Psoas muscle (tissue), 8 donors: ENCODE data around the gene MCOLN1. TPM values are rescaled to one million over a fixed set of nuclear protein-coding genes. Genes with fewer than 3 reads are reported as not detected.

Experiments used
- ATAC-seq, 4 donors: fragments of 200-7000 bp; cut with Tn5 transposase; one replicate each; pipeline ENCODE4 v1.9.1; 2020; ENCODE audit warnings: moderate library complexity in 3 of 4, mild to moderate bottlenecking in 2 of 4
- DNase-seq, 2 donors: peaks; one replicate each; pipeline ENCODE4 v3.0.0-alpha.2; 2020
- H3K27ac ChIP-seq: fragments of 200-600 bp; one replicate; pipeline ENCODE4 v1.8.0; 2022
- H3K27me3 ChIP-seq, 3 donors: fragments of 200-600 bp in 1 of 3; one replicate each; pipeline versions ENCODE4 v1.6.1 to v1.8.0; 2013 to 2022; ENCODE audit warnings: low read length in 2 of 3, mild to moderate bottlenecking in 2 of 3, moderate library complexity in 1 of 3; ENCODE audit not compliant: insufficient read depth in 3 of 3
- H3K36me3 ChIP-seq, 2 donors: fragments of 200-600 bp in 1 of 2; one replicate each; pipeline versions ENCODE4 v1.6.1 to v1.8.0; 2013 to 2022; ENCODE audit warnings: low read depth in 1 of 2, mild to moderate bottlenecking in 1 of 2, moderate library complexity in 1 of 2; ENCODE audit not compliant: insufficient read depth in 1 of 2
- H3K4me1 ChIP-seq: fragments of 200-600 bp; one replicate; pipeline ENCODE4 v1.8.0; 2022
- H3K4me3 ChIP-seq: fragments of 200-600 bp; one replicate; pipeline ENCODE4 v1.8.0; 2022; ENCODE audit warnings: mild to moderate bottlenecking
- H3K9me3 ChIP-seq: fragments of 200-600 bp; one replicate; pipeline ENCODE4 v1.8.0; 2022
- WGBS, 3 donors: extraction: QIAGEN DNeasy Blood & Tissue Kit; methylation state at CpG; one replicate each; pipeline versions ENCODE4 v1.1.6 to v1.1.7; 2013; 5-methylcytosine and 5-hydroxymethylcytosine counted together
- intact Hi-C, 2 donors: fragments of 100-400 bp; cut with DNase I; formaldehyde crosslinking; loops; one replicate each; pipeline versions ENCODE4 v1.11.0 to v1.14.2; 2022
- polyA plus RNA-seq, 3 donors: library from polyadenylated mRNA; stranded (reverse); fragments of 200-250 nt; gene quantifications; one replicate each; pipeline ENCODE4 v1.2.3, GENCODE V29; 2013
- total RNA-seq, 4 donors: library from RNA; stranded (reverse); fragmentation: NEBNext Ultra II Directional in 2 of 4; extraction: Animal tissue kit (Norgen Biotek cat#: 25700) in 2 of 4; gene quantifications; one replicate each; pipeline versions ENCODE4 v1.2.1 to v1.2.4, GENCODE V29; 2021 to 2023
- TF ChIP-seq, protein P1 (sequence below): fragments of 200-600 bp; IDR thresholded peaks from one replicate; pipeline ENCODE4 v1.8.0; 2022; ENCODE audit warnings: antibody characterized with exemption
- donor health status: healthy with polysubstance abuse.
- donor health status: DM: no; HTN: no; CAD: no; lungs with moderate emphysema.
- donor health status: Bipolar disorder and iron deficiency.
- donor health status: healthy.
- donor health status: DM: yes; HTN: yes; CAD: no.
- donor health status: DM: no; HTN: no; CAD: no.
- donor health status: DM: no; HTN: no; CAD: no.
- donor health status: DM: yes; HTN: yes; CAD: no.

Gene MCOLN1
- total and polyA plus RNA-seq, 7 donors: 15.4 to 28.6 (median 17.8) TPM

DNA sequence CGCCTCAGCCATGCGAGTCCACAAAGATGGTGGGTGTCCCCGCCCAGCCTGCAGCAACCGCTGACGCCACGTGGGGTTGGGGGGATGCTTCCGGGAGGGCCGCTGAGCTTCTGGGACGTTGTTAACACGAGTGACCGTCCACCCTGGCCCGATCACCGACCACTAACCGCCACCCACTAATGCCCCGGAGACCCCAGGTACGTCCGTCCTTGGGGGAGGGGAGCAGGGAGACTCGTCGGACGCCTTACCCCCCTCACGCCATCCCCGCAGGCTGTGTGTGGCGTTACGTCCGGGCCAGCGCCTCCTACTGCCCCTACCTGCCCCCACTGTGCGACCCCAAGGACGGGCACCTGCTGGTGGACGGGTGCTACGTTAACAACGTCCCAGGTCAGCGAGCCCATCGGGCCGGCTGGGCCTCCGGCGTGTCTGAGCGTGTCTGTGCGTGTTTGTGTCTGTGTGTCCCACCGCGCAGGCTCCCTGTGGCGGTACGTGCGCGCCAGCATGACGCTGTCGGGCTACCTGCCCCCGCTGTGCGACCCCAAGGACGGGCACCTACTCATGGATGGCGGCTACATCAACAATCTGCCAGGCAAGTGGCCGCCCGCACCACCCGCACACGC is 34.4 kb downstream of the MCOLN1 start:
- 96 to 98% (median 97%) methylated on average over 54 of the region's 54 CpGs for WGBS, 3 donors
- Histone ChIP-seq H3K27me3 (no peaks in the 10 kb centered on the region), H3K4me1 (no peaks in the 10 kb centered on the region), H3K36me3 (peaks cover 5 to 83% of the 10 kb centered on the region in 2 donors), H3K9me3 (no peaks in the 10 kb centered on the region), H3K4me3 (no peak overlapping the region), H3K27ac (no peak overlapping the region)
- peak in 1 of 2 donors; percentile 39 for DNase-seq
- no peak for ATAC-seq
- intact Hi-C loops: no loop called here
- TF ChIP-seq, protein P1, sequence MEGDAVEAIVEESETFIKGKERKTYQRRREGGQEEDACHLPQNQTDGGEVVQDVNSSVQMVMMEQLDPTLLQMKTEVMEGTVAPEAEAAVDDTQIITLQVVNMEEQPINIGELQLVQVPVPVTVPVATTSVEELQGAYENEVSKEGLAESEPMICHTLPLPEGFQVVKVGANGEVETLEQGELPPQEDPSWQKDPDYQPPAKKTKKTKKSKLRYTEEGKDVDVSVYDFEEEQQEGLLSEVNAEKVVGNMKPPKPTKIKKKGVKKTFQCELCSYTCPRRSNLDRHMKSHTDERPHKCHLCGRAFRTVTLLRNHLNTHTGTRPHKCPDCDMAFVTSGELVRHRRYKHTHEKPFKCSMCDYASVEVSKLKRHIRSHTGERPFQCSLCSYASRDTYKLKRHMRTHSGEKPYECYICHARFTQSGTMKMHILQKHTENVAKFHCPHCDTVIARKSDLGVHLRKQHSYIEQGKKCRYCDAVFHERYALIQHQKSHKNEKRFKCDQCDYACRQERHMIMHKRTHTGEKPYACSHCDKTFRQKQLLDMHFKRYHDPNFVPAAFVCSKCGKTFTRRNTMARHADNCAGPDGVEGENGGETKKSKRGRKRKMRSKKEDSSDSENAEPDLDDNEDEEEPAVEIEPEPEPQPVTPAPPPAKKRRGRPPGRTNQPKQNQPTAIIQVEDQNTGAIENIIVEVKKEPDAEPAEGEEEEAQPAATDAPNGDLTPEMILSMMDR: no peak

- Histone ChIP-seq H3K9me3 (no peaks in the 10 kb centered on the region), H3K27ac (no peak overlapping the region), H3K27me3 (no peaks in the 10 kb centered on the region), H3K4me3 (no peak overlapping the region), H3K4me1 (no peaks in the 10 kb centered on the region), H3K36me3 (peaks cover 5 to 77% of the 10 kb centered on the region in 2 donors)
- intact Hi-C loops: no loop called here
- DNase-seq (no peak), ATAC-seq (no peak)
- TF ChIP-seq, protein P1: no peak
- WGBS, 3 donors: 92 to 96% (median 94%) methylated on average over 18 of the region's 18 CpGs
Measured at GRCh38 chr19:7558667-7559066, 36.2 kb downstream of the MCOLN1 start.

DNA sequence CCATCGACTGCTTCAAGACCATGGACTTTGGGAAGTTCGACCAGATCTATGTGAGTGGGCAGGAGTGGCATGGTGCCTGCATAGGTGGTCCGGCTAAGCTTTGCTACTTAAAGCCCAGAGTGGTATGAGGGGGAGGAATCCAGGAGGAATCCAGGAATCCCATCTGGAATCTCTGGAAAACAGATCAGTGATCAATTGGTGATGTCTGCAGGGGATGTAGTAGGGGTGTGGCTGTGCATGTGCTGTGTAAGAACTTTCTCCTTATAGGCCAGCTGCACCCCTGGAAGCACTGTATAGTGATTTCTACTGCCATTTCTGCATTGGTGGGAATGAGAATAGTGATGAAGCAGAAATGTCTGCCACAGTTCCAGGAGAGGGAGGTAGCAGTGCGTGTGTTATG is 36.7 kb downstream of the MCOLN1 start:
- TF ChIP-seq, protein P1: no peak

DNA sequence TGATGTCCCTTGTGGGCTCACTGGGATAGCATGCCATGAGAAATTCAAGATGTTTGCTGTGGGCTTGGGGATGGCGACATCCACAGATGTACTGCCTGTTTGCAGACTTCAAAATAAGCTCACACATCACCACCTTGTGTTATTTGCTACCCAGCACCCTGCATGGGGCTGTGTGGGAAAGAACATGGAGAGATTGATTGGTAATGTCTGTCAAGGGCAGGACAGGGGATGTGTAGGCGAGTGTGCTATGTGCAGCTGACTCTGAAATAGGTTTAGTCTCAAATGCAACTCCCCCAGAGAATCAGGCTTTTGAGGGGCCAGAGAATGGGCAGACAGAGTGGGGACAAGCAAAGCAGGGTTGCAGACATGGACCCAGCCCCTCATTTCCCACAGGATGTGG is 37.8 kb downstream of the MCOLN1 start:
- Histone ChIP-seq H3K36me3 (peaks cover 3 to 64% of the 10 kb centered on the region in 2 donors), H3K4me1 (no peaks in the 10 kb centered on the region), H3K27me3 (no peaks in the 10 kb centered on the region), H3K27ac (no peak overlapping the region), H3K4me3 (no peak overlapping the region), H3K9me3 (no peaks in the 10 kb centered on the region)
- ATAC-seq (no peak), DNase-seq (no peak)
- 90 to 96% (median 93%) methylated on average over 2 of the region's 2 CpGs for WGBS, 3 donors
- intact Hi-C loops: no loop called here
- TF ChIP-seq, protein P1: no peak

More for the DNA sequence above, 36.7 kb downstream of the MCOLN1 start:
- intact Hi-C loops: no loop called here
- DNase-seq (no peak), ATAC-seq (no peak)
- Histone ChIP-seq H3K9me3 (no peaks in the 10 kb centered on the region), H3K36me3 (peaks cover 5 to 74% of the 10 kb centered on the region in 2 donors), H3K4me3 (no peak overlapping the region), H3K27ac (no peak overlapping the region), H3K27me3 (no peaks in the 10 kb centered on the region), H3K4me1 (no peaks in the 10 kb centered on the region)
- WGBS, 3 donors: 59 to 97% (median 65%) methylated on average over 4 of the region's 4 CpGs

DNA sequence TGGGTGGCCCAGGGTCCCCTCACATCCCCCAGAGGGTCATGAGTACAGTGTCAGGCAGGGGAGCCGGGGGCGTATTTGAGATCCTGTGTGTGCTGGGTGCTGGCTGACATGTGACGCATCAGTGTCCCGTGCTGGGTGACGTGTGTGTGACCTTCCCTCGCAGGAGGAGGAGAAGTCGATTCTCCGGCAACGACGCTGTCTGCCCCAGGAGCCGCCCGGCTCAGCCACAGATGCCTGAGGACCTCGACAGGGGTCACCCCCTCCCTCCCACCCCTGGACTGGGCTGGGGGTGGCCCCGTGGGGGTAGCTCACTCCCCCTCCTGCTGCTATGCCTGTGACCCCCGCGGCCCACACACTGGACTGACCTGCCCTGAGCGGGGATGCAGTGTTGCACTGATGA is 38.9 kb downstream of the MCOLN1 start:
- H3K36me3 ChIP-seq: peaks cover 3 to 54% of the 10 kb centered on the region in 2 donors
- H3K27me3 ChIP-seq: no peaks in the 10 kb centered on the region
- H3K4me3 ChIP-seq: no peak overlapping the region
- DNase-seq (peak in 1 of 2 donors; percentile 52), ATAC-seq (no peak)
- H3K9me3 ChIP-seq: no peaks in the 10 kb centered on the region
- intact Hi-C loops: no loop called here
- TF ChIP-seq, protein P1: no peak
- H3K27ac ChIP-seq: no peak overlapping the region
- 83 to 90% (median 87%) methylated on average over 13 to 17 of the region's 17 CpGs for WGBS, 3 donors
- H3K4me1 ChIP-seq: no peaks in the 10 kb centered on the region
